HG03571 (cell line): ENCODE measurements around the gene NOC2L.

ENCODE experiments used
- ATAC-seq: cut with Tn5 transposase; IDR thresholded peaks from one replicate; pipeline ENCODE4 v1.9.1; 2021; ENCODE audit not compliant: unreplicated experiment

The NOC2L gene

DNA sequence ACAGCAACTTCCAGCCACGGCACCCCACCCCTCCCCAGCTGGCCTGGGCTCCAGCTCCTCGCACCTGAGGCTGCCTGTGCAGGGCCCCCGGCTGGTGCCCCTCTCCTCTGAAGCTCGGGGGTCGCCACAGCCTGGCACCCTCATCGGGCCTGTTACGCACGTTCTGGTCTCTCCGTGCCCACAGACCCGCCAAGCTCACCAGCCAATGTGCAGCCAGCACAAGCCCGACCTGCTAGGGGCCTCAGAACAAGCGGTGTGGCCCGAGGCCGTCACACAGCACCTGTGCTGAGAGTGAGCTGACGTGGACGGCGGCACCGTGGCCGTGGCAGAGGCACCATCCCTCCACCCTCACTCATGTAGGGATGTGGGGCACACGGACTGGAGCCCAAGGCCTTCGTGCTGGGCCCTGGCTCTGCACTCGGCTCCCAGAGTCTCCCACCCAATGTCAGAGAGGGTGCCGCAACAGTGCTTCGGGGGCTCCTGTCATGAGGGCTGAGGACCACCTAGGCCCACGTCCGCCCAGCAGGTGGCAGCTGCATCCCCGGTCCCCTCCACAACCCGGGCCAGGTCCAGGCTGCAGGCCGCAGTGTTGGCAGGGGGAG is 39.7 kb downstream of the NOC2L start:
- no peak for ATAC-seq

DNA sequence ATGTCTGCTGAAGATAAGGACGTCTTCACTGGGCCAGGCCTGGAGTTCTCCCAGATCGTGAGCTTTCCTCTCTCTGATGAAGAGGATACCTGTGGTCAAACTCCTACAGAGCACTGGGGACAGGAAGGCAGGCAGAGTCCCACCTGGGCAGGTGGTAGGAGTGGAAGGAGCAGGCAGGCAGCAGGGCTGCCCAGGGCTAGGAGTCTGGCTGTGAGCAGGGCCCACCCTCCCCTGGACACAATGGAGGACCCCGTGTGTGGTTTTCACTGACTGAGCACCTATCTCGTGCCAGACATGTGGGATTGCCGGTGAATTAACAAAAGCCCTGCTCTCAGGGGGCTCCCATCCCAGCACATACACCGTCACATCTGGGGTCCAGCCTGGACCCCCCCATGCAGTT is 40.2 kb downstream of the NOC2L start:
- ATAC-seq, result no peak

GRCh38 chr1:918353-918752 is 40.7 kb downstream of the NOC2L start:
- no peak for ATAC-seq

- ATAC-seq, result no peak
Measured at GRCh38 chr1:917466-918091, 41.5 kb downstream of the NOC2L start.

GRCh38 chr1:917076-917459 is 42.0 kb downstream of the NOC2L start:
- no peak for ATAC-seq

DNA sequence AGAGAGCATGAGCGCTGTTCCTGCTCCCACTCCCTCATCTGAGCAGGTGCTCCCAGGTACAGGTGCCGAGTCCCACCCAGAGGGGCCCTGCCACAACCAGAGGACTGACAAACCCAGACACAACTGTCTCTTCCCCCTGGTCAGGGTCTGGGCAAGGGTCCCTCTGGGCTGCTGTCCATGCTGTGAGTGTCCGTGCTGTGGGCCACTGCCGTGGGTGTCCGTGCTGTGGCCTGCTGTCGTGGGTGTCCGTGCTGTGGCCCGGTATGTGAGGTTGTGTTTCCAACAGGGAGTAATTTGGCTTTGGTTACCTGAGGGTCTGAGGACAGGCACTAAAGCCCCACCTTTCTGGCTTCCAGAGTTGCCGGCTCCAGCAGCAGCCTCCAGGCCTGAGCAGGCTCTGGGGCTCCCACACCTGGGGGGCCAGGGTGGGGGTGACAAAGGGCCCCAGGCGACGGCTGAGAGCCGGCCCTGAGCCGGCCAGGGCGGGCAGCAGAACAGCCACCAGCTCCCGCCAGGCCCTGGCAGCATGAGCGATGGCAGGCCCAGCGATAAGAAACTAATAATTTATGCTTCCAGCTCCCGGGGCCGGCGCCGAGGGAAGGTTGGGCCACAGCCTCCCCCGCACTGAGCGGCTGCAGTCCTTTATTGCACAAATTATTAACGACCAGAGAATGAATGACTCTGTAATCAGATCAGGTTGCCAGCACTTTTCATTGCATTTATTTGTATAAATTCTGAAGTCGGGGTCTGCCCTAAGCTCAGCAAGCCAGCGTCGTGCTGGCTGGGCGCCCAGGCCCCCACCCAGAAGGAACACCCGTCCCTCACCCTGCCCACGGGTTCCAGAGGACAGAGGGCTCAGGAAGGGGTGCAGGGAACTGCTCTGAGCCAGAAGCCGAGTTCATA is 42.6 kb downstream of the NOC2L start:
- ATAC-seq, result no peak

DNA sequence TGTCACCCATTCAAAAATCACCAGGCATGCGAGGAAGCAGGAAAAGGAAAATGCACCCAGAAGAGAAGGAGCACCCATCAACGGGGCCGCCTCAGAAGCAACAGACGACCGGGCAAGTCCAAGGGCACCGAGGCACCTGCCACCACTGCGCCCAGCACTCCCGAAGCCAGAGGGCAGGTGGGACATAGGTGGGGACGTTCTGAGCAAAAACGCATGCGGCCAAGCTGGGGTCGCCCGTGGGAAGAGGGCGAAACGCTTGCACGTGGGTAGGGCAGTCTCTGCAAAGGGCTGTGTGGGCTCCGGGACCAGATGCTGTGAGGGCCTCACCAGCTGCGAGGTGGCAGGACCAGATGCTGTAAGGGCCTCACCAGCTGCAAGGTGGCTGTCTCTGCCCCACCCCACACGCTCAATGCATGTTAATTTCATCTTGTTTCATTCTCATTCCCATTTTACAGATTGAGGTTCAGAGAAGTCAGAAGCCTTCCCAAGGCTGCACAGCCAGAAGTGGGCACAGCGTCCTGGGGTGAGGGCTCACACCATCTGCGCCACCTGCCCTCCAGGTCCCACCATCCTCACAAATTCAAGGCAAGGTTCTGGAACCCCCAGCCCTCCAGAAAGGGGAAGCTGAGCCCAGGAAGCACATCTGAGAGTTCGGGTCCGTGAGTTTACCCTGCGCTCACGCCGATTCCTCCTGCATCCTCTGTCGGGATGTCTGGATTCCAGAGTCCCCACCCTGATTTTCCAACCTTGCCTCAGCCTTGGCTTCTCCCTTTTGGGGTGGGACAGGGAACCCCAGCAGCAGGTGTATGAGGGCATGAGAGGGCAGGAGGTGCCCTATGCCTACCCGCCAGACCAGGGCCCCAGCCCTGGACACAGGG is 43.5 kb downstream of the NOC2L start:
- no peak for ATAC-seq

GRCh38 chr1:914891-915280 is 44.2 kb downstream of the NOC2L start:
- no peak for ATAC-seq

GRCh38 chr1:914131-914890 is 44.7 kb downstream of the NOC2L start:
- ATAC-seq, result no peak

DNA sequence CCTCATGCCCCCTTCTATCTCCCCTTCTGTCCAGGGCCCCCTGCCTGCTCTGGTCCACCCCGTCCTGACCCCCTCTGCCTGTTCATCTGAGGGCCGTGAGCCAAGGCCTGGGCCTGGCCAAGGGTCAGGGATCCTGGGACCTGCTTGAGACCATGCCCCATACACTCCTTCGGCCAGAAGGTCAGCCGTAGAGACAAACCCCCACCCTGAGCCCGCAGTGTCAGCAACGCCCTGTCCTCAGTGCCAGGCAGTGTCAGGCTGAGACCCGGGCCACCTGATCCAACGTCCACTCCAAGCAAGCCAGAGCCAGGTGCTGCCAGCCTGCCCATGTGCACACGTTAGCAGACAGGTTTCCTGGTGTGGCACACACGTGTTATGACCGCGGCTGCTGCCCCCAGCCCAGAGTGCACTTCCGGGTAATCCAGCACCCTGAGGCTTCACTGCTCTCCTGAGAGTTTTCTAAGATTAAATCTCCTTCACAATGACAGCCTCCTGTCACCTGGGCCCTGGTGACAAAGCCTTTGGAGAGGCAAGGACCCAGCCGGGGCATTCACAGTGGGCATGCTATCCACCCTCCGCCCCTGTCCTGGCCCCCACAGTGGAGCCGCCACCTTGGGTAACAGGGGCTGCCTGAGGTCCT is 45.4 kb downstream of the NOC2L start:
- ATAC-seq, result no peak

DNA sequence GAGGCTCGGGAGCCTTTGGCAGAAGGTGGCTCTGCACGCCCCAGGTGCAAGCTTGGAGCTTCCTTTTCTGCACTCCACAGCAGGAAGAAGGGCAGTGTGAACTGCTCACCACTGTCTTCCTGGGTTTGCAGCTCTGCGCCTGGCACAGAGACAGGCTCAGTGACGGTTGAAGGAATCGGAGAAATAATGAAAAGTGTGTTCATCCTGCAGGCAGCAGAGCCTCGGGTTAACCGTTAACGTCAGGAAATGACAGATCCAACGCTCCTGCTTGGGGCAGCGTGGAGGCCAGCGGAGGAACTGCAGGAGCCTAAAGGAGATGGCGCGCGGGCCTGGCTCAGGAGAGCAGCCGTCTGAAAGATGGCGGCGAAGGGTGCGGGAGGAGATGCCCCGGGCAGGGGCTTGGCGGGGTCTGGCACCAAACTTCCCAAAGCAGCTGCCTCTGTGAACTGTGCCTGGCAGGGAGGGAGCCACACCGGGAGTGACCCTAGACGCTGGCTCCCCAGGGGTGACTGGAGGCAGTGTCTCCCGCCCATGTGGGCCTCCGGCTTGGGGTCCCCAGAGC is 46.2 kb downstream of the NOC2L start:
- ATAC-seq, result no peak

- ATAC-seq, result no peak
Measured at GRCh38 chr1:911875-912739, 46.9 kb downstream of the NOC2L start.

GRCh38 chr1:910881-911721 is 48.0 kb downstream of the NOC2L start:
- ATAC-seq, result no peak

- ATAC-seq, result no peak
Measured at GRCh38 chr1:910311-910880, 48.7 kb downstream of the NOC2L start.

DNA sequence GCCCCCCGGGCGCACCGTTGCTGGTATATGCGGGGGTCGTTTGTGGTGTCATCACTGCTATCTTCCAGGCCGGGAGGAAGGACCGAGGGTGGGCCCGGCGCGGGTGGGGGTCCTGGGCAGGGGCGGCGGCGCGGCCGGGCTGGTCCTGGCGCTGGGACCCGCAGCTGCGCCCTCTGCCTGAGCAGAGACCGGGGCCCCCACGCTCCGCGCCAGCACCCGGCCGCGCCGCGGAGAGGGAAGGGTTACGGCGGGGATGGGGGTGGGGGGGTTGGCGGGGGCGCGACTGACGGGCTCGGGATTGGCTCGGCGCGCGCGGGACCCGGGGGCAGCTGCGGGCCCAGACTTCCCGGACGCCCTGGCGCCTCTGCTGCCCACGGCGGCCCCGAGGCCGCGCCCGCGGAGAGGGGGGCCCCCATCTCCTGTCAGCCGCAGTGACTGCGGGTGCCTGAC is 49.2 kb downstream of the NOC2L start:
- ATAC-seq, result no peak

GRCh38 chr1:908661-909060 is 50.4 kb downstream of the NOC2L start:
- no peak for ATAC-seq
